WTC11 (cell line): ENCODE data around the gene MYO16. TPM values are rescaled to one million over a fixed set of nuclear protein-coding genes. Genes with fewer than 3 reads are reported as not detected.

ENCODE experiments used
- ATAC-seq: fragments of 200-7000 bp; cut with Tn5 transposase; 2 replicates; pipeline ENCODE4 v1.10.0; 2021; ENCODE audit warnings: mild to moderate bottlenecking, moderate library complexity
- CTCF ChIA-PET: fragments of 300-600 bp; sonication (Branson Sonifier 250); formaldehyde crosslinking; loops from one replicate; lab custom pipeline; 2021; ENCODE audit warnings: antibody characterized with exemption; lab: Charles Lee
- POLR2A ChIA-PET: fragments of 350-600 bp; sonication (Branson Sonifier 250); formaldehyde crosslinking; loops from one replicate; lab custom pipeline; 2021; ENCODE audit warnings: antibody characterized with exemption; lab: Charles Lee
- DNase-seq: peaks from one replicate; pipeline ENCODE4 v3.0.0; 2021; ENCODE audit warnings: low spot score
- H3K27ac Mint-ChIP-seq: 2 replicates; pipeline ENCODE4 v1.8.0; 2021; ENCODE audit warnings: mixed read lengths
- H3K27me3 Mint-ChIP-seq: 2 replicates; pipeline ENCODE4 v1.8.0; 2021; ENCODE audit warnings: low read depth, mild to moderate bottlenecking, moderate library complexity, mixed read lengths
- H3K36me3 Mint-ChIP-seq: 2 replicates; pipeline ENCODE4 v1.8.0; 2021; ENCODE audit warnings: mixed read lengths
- H3K4me1 Mint-ChIP-seq: 2 replicates; pipeline ENCODE4 v1.8.0; 2022; ENCODE audit warnings: mixed read lengths
- H3K4me3 Mint-ChIP-seq: 2 replicates; pipeline ENCODE4 v1.8.0; 2021; ENCODE audit warnings: mild to moderate bottlenecking, moderate library complexity, mixed read lengths
- H3K9me3 Mint-ChIP-seq: 2 replicates; pipeline ENCODE4 v1.8.0; 2021; ENCODE audit warnings: mixed read lengths
- ATF6 ChIP-seq: sonication (generic); formaldehyde crosslinking; IDR thresholded peaks from 2 replicates; pipeline ENCODE4 v1.8.1; 2023; ENCODE audit warnings: mild to moderate bottlenecking, missing genetic modification reagents
- CDX4 ChIP-seq: fragments of 250-450 bp; sonication (Bioruptor Pico); IDR thresholded peaks from 2 replicates; pipeline ENCODE4 v1.9.0; 2021; ENCODE audit warnings: moderate library complexity, mild to moderate bottlenecking, inconsistent platforms, borderline replicate concordance
- CREM ChIP-seq: sonication (generic); formaldehyde crosslinking; IDR thresholded peaks from 2 replicates; pipeline ENCODE4 v1.8.1; 2022; ENCODE audit warnings: mild to moderate bottlenecking, missing genetic modification reagents, moderate library complexity
- ETV6 ChIP-seq: sonication (generic); formaldehyde crosslinking; IDR thresholded peaks from 2 replicates; pipeline ENCODE4 v1.8.1; 2022; ENCODE audit warnings: mild to moderate bottlenecking, missing genetic modification reagents
- FOXK1 ChIP-seq: sonication (generic); formaldehyde crosslinking; IDR thresholded peaks from 2 replicates; pipeline ENCODE4 v1.8.0; 2022; ENCODE audit warnings: mild to moderate bottlenecking, moderate library complexity, missing genetic modification reagents
- FOXP4 ChIP-seq: sonication (generic); formaldehyde crosslinking; IDR thresholded peaks from 2 replicates; pipeline ENCODE4 v1.8.0; 2022; ENCODE audit warnings: mild to moderate bottlenecking, missing genetic modification reagents
- GABPB1 ChIP-seq: sonication (generic); formaldehyde crosslinking; IDR thresholded peaks from 2 replicates; pipeline ENCODE4 v1.8.1; 2023; ENCODE audit warnings: mild to moderate bottlenecking, missing genetic modification reagents
- GTF2I ChIP-seq: fragments of 250-450 bp; sonication (Bioruptor Pico); conservative IDR thresholded peaks from 2 replicates; pipeline ENCODE4 v1.4.0; 2021; ENCODE audit warnings: mild to moderate bottlenecking
- KAT7 ChIP-seq: sonication (generic); formaldehyde crosslinking; IDR thresholded peaks from 2 replicates; pipeline ENCODE4 v1.8.1; 2023; ENCODE audit warnings: missing genetic modification reagents, mild to moderate bottlenecking, borderline replicate concordance
- MLX ChIP-seq: sonication (generic); formaldehyde crosslinking; IDR thresholded peaks from 2 replicates; pipeline ENCODE4 v1.8.1; 2023; ENCODE audit warnings: mild to moderate bottlenecking, missing genetic modification reagents, moderate library complexity
- OVOL2 ChIP-seq: fragments of 250-450 bp; sonication (Bioruptor Pico); IDR thresholded peaks from 2 replicates; pipeline ENCODE4 v1.9.0; 2021; ENCODE audit warnings: mild to moderate bottlenecking, borderline replicate concordance
- PRRX2 ChIP-seq: fragments of 250-450 bp; sonication (Bioruptor Pico); IDR thresholded peaks from 2 replicates; pipeline ENCODE4 v1.8.0; 2021; ENCODE audit warnings: mild to moderate bottlenecking
- RELA ChIP-seq: sonication (generic); formaldehyde crosslinking; IDR thresholded peaks from 2 replicates; pipeline ENCODE4 v1.8.1; 2022; ENCODE audit warnings: missing genetic modification reagents, mild to moderate bottlenecking, borderline replicate concordance
- SOX15 ChIP-seq: fragments of 250-450 bp; sonication (Bioruptor Pico); IDR thresholded peaks from 2 replicates; pipeline ENCODE4 v1.9.0; 2021; ENCODE audit warnings: mild to moderate bottlenecking
- SP1 ChIP-seq: sonication (generic); formaldehyde crosslinking; conservative IDR thresholded peaks from 2 replicates; pipeline ENCODE4 v1.8.1; 2022; ENCODE audit warnings: missing genetic modification reagents
- STAT6 ChIP-seq: sonication (generic); formaldehyde crosslinking; conservative IDR thresholded peaks from 2 replicates; pipeline ENCODE4 v1.8.1; 2023; ENCODE audit warnings: mild to moderate bottlenecking, low read depth, missing genetic modification reagents, moderate library complexity
- TEAD4 ChIP-seq: sonication (generic); formaldehyde crosslinking; IDR thresholded peaks from 2 replicates; pipeline ENCODE4 v1.8.0; 2022; ENCODE audit warnings: mild to moderate bottlenecking, missing genetic modification reagents
- TP53 ChIP-seq: sonication (generic); formaldehyde crosslinking; IDR thresholded peaks from 2 replicates; pipeline ENCODE4 v1.8.1; 2023; ENCODE audit warnings: mild to moderate bottlenecking, missing genetic modification reagents
- ZNF121 ChIP-seq: sonication (generic); formaldehyde crosslinking; IDR thresholded peaks from 2 replicates; pipeline ENCODE4 v1.8.0; 2023; ENCODE audit warnings: missing genetic modification reagents
- ZNF281 ChIP-seq: sonication (generic); formaldehyde crosslinking; IDR thresholded peaks from 2 replicates; pipeline ENCODE4 v1.8.0; 2023; ENCODE audit warnings: mild to moderate bottlenecking, missing genetic modification reagents
- ZNF671 ChIP-seq: fragments of 250-450 bp; sonication (Bioruptor Pico); IDR thresholded peaks from 2 replicates; pipeline ENCODE4 v1.8.0; 2021; ENCODE audit warnings: mild to moderate bottlenecking
- ZSCAN18 ChIP-seq: fragments of 250-450 bp; sonication (Bioruptor Pico); IDR thresholded peaks from 2 replicates; pipeline ENCODE4 v2.1.2; 2022; ENCODE audit warnings: mild to moderate bottlenecking, moderate library complexity
- total RNA-seq: library from RNA; stranded (reverse); gene quantifications from 3 replicates; pipeline ENCODE4 v1.2.3, GENCODE V29; 2021

The MYO16 gene
- total RNA-seq, 1 experiment from 2014 or later, result 0.09 TPM

GRCh38 chr13:109123971-109124370 lies 494.6 kb downstream of the MYO16 start (continued):
- TF ChIP-seq ZNF281 (CRISPR knock-in tag), result no peak
- TF ChIP-seq STAT6 (CRISPR knock-in tag), result no peak
- TF ChIP-seq ZSCAN18 (CRISPR knock-in tag), result no peak
- no peak for TF ChIP-seq PRRX2

- ATAC-seq (no peak), DNase-seq (no peak)
- Mint-ChIP-seq H3K9me3 (no peaks in the 10 kb centered on the region), H3K27ac (no peak overlapping the region), H3K36me3 (no peaks in the 10 kb centered on the region), H3K27me3 (no peaks in the 10 kb centered on the region), H3K4me3 (no peak overlapping the region)
- TF ChIP-seq ATF6 (no peak), FOXP4 (no peak), ZNF671 (no peak), ZNF121 (CRISPR knock-in tag) (no peak)
- TF ChIP-seq, all 79 proteins: peak for 0
- peaks cover 24% of the 10 kb centered on the region for H3K4me1 Mint-ChIP-seq
- ChIA-PET POLR2A (no interaction called here), CTCF (no interaction called here)
These were observed 496.8 kb downstream of the MYO16 start for GRCh38 chr13:109126178-109126577.

GRCh38 chr13:109126891-109127641 lies 497.7 kb downstream of the MYO16 start:
- no peak for ATAC-seq

More at GRCh38 chr13:109126891-109127641, 497.7 kb downstream of the MYO16 start:
- H3K27me3 Mint-ChIP-seq, result no peaks in the 10 kb centered on the region
- peaks cover 33% of the 10 kb centered on the region for H3K4me1 Mint-ChIP-seq
- no peak overlapping the region for H3K27ac Mint-ChIP-seq
- no peak for DNase-seq
- CTCF ChIA-PET, result no interaction called here
- no peak overlapping the region for H3K4me3 Mint-ChIP-seq
- H3K9me3 Mint-ChIP-seq, result no peaks in the 10 kb centered on the region
- TF ChIP-seq FOXK1 (CRISPR knock-in tag) (no peak), ETV6 (CRISPR knock-in tag) (no peak), CDX4 (CRISPR knock-in tag) (no peak), GABPB1 (CRISPR knock-in tag) (no peak), TP53 (CRISPR knock-in tag) (no peak), CREM (CRISPR knock-in tag) (no peak), SP1 (CRISPR knock-in tag) (no peak), GTF2I (no peak), MLX (CRISPR knock-in tag) (no peak), TEAD4 (CRISPR knock-in tag) (no peak), OVOL2 (CRISPR knock-in tag) (no peak), SOX15 (CRISPR knock-in tag) (no peak), ZNF121 (CRISPR knock-in tag) (no peak), RELA (no peak), KAT7 (CRISPR knock-in tag) (no peak)
- POLR2A ChIA-PET, result no interaction called here
- no peaks in the 10 kb centered on the region for H3K36me3 Mint-ChIP-seq
